Measurements from ENCODE around the gene LSAMP.

- TF ChIP-seq FOXP4 (CRISPR knock-in tag; IDR thresholded peaks at IDR 0.05; ENCODE audit: borderline replicate concordance) (no peak), ATF7 (IDR thresholded peaks at IDR 0.05) (no peak), MAFG (tag; conservative IDR thresholded peaks at IDR 0.05) (no peak), TAF1 (IDR thresholded peaks at IDR 0.05; ENCODE audit: control insufficient read depth, extremely low read depth, insufficient read depth, low read length, severe bottlenecking) (no peak), HNRNPL (IDR thresholded peaks at IDR 0.05; ENCODE audit: low read depth, low read length) (no peak)
These were observed 15.6 kb downstream of the LSAMP start for GRCh38 chr3:116429479-116430269.
